IPS DF 6.9 (cell line): Measurements from ENCODE around the gene SLC7A6OS.

Experiments used
- DNase-seq: peaks from one replicate; pipeline ENCODE4 v3.0.0-alpha.2; 2013; ENCODE audit warnings: low read depth, low spot score
- H3K27ac ChIP-seq: one replicate; pipeline ENCODE4 v1.5.1; 2013; ENCODE audit warnings: low read length, control low read depth
- H3K27me3 ChIP-seq: 2 replicates; pipeline ENCODE4 v1.6.1; 2013; ENCODE audit warnings: mild to moderate bottlenecking, low read length; ENCODE audit not compliant: control insufficient read depth, insufficient read depth
- H3K36me3 ChIP-seq: 2 replicates; pipeline ENCODE4 v1.6.1; 2013; ENCODE audit warnings: low read length; ENCODE audit not compliant: control insufficient read depth, insufficient read depth
- H3K4me1 ChIP-seq: 2 replicates; pipeline ENCODE4 v1.6.1; 2013; ENCODE audit warnings: low read length; ENCODE audit not compliant: control insufficient read depth, insufficient read depth
- H3K4me3 ChIP-seq: 2 replicates; pipeline ENCODE4 v1.5.1; 2013; ENCODE audit warnings: mild to moderate bottlenecking, low read length
- H3K9me3 ChIP-seq: 2 replicates; pipeline ENCODE4 v1.6.1; 2013; ENCODE audit warnings: low read length, inconsistent platforms; ENCODE audit not compliant: control insufficient read depth, insufficient read depth
- WGBS: extraction: QIAGEN DNeasy Blood & Tissue Kit; methylation state at CpG from one replicate; pipeline ENCODE4 v1.1.7; 2013; ENCODE audit warnings: mixed read lengths, missing lambda C conversion rate; ENCODE audit not compliant: insufficient read length, insufficient coverage; 5-methylcytosine and 5-hydroxymethylcytosine counted together

The SLC7A6OS gene

GRCh38 chr16:68276223-68276622 lies 34.5 kb downstream of the SLC7A6OS start:
- no CpG with 5 or more reads among the region's 3 CpGs for WGBS
- Histone ChIP-seq H3K36me3 (no peaks in the 10 kb centered on the region), H3K4me3 (no peak overlapping the region), H3K27ac (no peak overlapping the region), H3K9me3 (no peaks in the 10 kb centered on the region), H3K27me3 (no peaks in the 10 kb centered on the region), H3K4me1 (no peaks in the 10 kb centered on the region)
- no peak for DNase-seq

GRCh38 chr16:68275611-68276191 lies 35.0 kb downstream of the SLC7A6OS start:
- DNase-seq, result no peak
- Histone ChIP-seq H3K27ac (no peak overlapping the region), H3K4me1 (no peaks in the 10 kb centered on the region), H3K4me3 (no peak overlapping the region), H3K36me3 (no peaks in the 10 kb centered on the region), H3K9me3 (no peaks in the 10 kb centered on the region), H3K27me3 (no peaks in the 10 kb centered on the region)
- WGBS, result no CpG with 5 or more reads among the region's 4 CpGs

GRCh38 chr16:68274441-68274840 lies 36.3 kb downstream of the SLC7A6OS start:
- no peak for DNase-seq
- no peaks in the 10 kb centered on the region for H3K27me3 ChIP-seq
- no peak overlapping the region for H3K27ac ChIP-seq
- WGBS, result no CpG with 5 or more reads among the region's 4 CpGs
- H3K4me3 ChIP-seq, result no peak overlapping the region
- no peaks in the 10 kb centered on the region for H3K9me3 ChIP-seq
- no peaks in the 10 kb centered on the region for H3K36me3 ChIP-seq
- no peaks in the 10 kb centered on the region for H3K4me1 ChIP-seq

GRCh38 chr16:68273896-68274295 lies 36.9 kb downstream of the SLC7A6OS start:
- no peaks in the 10 kb centered on the region for H3K27me3 ChIP-seq
- H3K4me3 ChIP-seq, result no peak overlapping the region
- no peak overlapping the region for H3K27ac ChIP-seq
- no CpG with 5 or more reads among the region's 8 CpGs for WGBS
- H3K4me1 ChIP-seq, result no peaks in the 10 kb centered on the region
- H3K9me3 ChIP-seq, result no peaks in the 10 kb centered on the region
- DNase-seq, result no peak
- no peaks in the 10 kb centered on the region for H3K36me3 ChIP-seq

- Histone ChIP-seq H3K36me3 (no peaks in the 10 kb centered on the region), H3K4me3 (no peak overlapping the region), H3K4me1 (no peaks in the 10 kb centered on the region), H3K27ac (no peak overlapping the region), H3K27me3 (no peaks in the 10 kb centered on the region), H3K9me3 (no peaks in the 10 kb centered on the region)
- WGBS, result no CpG with 5 or more reads among the region's 5 CpGs
- DNase-seq, result no peak
These were observed 37.3 kb downstream of the SLC7A6OS start for GRCh38 chr16:68273459-68273858.

- no peaks in the 10 kb centered on the region for H3K4me1 ChIP-seq
These were observed 38.1 kb downstream of the SLC7A6OS start for GRCh38 chr16:68272507-68273209.

GRCh38 chr16:68270353-68270752 lies 40.4 kb downstream of the SLC7A6OS start:
- no peak for DNase-seq
- Histone ChIP-seq H3K9me3 (no peaks in the 10 kb centered on the region), H3K27me3 (no peaks in the 10 kb centered on the region), H3K4me1 (peaks cover 2% of the 10 kb centered on the region; the same call in 1 of the 2 replicates), H3K27ac (no peak overlapping the region), H3K36me3 (no peaks in the 10 kb centered on the region), H3K4me3 (no peak overlapping the region)
- WGBS, result no CpG with 5 or more reads among the region's 1 CpG

More at GRCh38 chr16:68272507-68273209, 38.1 kb downstream of the SLC7A6OS start:
- WGBS, result no CpG with 5 or more reads among the region's 4 CpGs
- Histone ChIP-seq H3K4me3 (no peak overlapping the region), H3K27ac (no peak overlapping the region), H3K27me3 (no peaks in the 10 kb centered on the region), H3K9me3 (no peaks in the 10 kb centered on the region), H3K36me3 (no peaks in the 10 kb centered on the region)
- DNase-seq, result no peak

- H3K27ac ChIP-seq, result no peak overlapping the region
- H3K27me3 ChIP-seq, result no peaks in the 10 kb centered on the region
- H3K4me3 ChIP-seq, result no peak overlapping the region
- no peaks in the 10 kb centered on the region for H3K9me3 ChIP-seq
- no peaks in the 10 kb centered on the region; the same call in 1 of the 2 replicates for H3K36me3 ChIP-seq
- peaks cover 2% of the 10 kb centered on the region; the same call in 1 of the 2 replicates for H3K4me1 ChIP-seq
- DNase-seq, result no peak
- WGBS, result no CpG with 5 or more reads among the region's 4 CpGs
These were observed 41.0 kb downstream of the SLC7A6OS start for GRCh38 chr16:68269793-68270192.

GRCh38 chr16:68267612-68268405 lies 42.9 kb downstream of the SLC7A6OS start:
- DNase-seq, result no peak
- Histone ChIP-seq H3K27ac (no peak overlapping the region), H3K4me1 (peaks cover 2% of the 10 kb centered on the region; the same call in 1 of the 2 replicates), H3K27me3 (no peaks in the 10 kb centered on the region), H3K9me3 (no peaks in the 10 kb centered on the region), H3K36me3 (no peaks in the 10 kb centered on the region; the same call in 1 of the 2 replicates), H3K4me3 (no peak overlapping the region)
- no CpG with 5 or more reads among the region's 6 CpGs for WGBS

- Histone ChIP-seq H3K36me3 (no peaks in the 10 kb centered on the region; the same call in 1 of the 2 replicates), H3K27me3 (no peaks in the 10 kb centered on the region), H3K9me3 (no peaks in the 10 kb centered on the region), H3K4me1 (peaks cover 2% of the 10 kb centered on the region; the same call in 1 of the 2 replicates), H3K4me3 (peak overlapping the region; percentile 97; the same call in 1 of the 2 replicates), H3K27ac (no peak overlapping the region)
- no peak for DNase-seq
- WGBS, result no CpG with 5 or more reads among the region's 23 CpGs
These were observed 45.4 kb downstream of the SLC7A6OS start for GRCh38 chr16:68265078-68265920.
